ENCODE results near the gene ATG13.
"Not testable (repeated sequence)": the region's sequence is repeated elsewhere in the genome, so short reads cannot be mapped to it uniquely, and the experiment has no call there.

ATG13 gene

DNA sequence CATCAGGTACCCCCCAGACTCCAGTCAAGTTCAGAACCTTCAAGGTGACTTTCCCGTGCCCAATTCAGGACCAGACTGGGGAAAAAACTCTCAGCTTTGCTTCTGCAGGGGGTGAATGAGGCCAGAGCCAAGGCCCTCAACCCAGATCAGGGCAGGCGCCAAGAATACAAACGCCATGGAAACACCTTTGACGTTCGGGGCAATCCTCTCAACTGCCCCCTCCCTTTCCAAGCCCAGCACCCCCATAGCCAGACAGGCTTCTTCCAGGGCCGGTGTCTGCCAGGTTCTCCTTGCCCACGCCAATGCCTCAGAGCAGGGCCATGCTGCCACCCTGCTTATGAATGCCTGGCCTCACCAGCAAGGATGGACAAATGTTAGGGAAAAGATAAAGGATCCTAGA is 77.3 kb downstream of the ATG13 start:
- in situ Hi-C loops (cut with MboI; ENCODE audit: low sequenced_read_pairs): no loop called here

GRCh38 chr11:46695345-46696211 is 78.2 kb downstream of the ATG13 start:
- in situ Hi-C loops (cut with MboI; ENCODE audit: low sequenced_read_pairs): no loop called here

GRCh38 chr11:46696212-46696558 is 78.8 kb downstream of the ATG13 start:
- in situ Hi-C loops (cut with MboI; ENCODE audit: low sequenced_read_pairs): no loop called here

DNA sequence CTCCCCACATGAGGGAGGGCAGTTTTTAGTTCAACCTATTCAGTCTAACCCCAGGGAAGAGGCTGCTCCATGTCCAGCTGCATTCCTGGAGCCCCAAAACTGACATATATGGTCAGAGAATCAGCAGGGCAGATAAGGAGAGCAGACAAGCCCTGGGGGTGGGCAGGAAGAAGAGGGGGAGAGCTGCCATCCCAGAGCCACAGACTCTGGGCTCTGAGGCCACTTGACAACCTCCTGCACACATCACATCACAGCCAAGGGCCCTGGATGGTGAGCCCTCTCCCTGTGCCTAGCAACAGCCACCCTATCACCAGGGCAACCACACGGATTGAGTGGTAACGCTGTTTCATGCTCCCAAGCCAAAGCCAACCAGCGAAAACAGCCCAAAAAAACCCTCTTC is 80.0 kb downstream of the ATG13 start:
- in situ Hi-C loops (cut with MboI; ENCODE audit: low sequenced_read_pairs): no loop called here

- in situ Hi-C loops (cut with MboI; ENCODE audit: low sequenced_read_pairs): no loop called here
Observed at GRCh38 chr11:46697723-46698122, 80.4 kb downstream of the ATG13 start.

- in situ Hi-C loops (cut with MboI; ENCODE audit: low sequenced_read_pairs): no loop called here
Observed at GRCh38 chr11:46698597-46698996, 81.2 kb downstream of the ATG13 start.

DNA sequence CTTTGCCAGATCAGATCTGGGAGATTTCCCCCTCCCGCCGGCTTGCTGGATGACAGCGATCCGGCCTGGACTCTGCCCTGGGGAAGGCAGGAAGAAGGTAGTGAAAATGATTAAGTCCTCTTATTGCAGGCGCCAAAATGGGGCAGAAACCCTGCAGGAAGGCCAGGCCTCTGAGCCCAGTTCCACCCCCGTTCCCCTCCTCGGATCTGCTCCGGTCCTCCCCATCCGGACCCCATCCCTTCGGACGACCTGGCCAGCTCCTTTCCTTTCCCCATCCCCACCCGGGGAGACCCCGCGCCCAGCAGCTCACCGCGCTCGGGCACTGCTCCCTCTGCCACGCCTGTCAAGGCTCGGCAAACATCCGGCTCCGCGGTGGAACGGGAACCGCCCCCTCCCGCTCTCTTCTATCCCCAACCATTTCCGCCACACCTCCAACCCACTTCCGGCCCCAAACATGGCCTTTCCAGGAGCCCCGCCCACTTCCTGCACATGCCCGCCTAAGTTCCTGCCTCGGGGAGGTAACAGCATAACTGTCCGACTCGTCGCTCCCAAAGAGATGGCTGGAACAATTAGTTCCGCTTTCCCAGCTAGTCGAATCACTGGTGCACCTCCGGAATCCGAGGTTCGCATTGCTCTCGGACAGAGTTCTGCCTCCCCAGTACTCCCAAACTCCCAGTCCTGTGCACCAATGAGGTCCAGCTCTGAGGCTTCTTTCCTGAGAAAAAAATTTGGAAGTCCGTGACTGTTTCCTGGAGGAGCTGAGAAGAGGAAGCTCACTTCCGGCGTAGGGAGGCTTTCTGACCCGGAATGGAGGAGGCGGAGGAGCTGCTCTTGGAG is 83.1 kb downstream of the ATG13 start, which contains the start of the genes ARHGAP1 and ZNF408:
TSS of gene ARHGAP1 (minus strand) at position 379 of the 837 bp plus-strand sequence. CDS start 4,512 bp downstream, outside the sequence.
TSS of gene ZNF408 (plus strand) at position 791 of the 837 bp plus-strand sequence. CDS start at position 808, 17 bp downstream.
- in situ Hi-C loops (cut with MboI; ENCODE audit: low sequenced_read_pairs): no loop called here

- in situ Hi-C loops (cut with MboI; ENCODE audit: low sequenced_read_pairs): no loop called here
Observed at GRCh38 chr11:46701078-46701654, 83.8 kb downstream of the ATG13 start.

DNA sequence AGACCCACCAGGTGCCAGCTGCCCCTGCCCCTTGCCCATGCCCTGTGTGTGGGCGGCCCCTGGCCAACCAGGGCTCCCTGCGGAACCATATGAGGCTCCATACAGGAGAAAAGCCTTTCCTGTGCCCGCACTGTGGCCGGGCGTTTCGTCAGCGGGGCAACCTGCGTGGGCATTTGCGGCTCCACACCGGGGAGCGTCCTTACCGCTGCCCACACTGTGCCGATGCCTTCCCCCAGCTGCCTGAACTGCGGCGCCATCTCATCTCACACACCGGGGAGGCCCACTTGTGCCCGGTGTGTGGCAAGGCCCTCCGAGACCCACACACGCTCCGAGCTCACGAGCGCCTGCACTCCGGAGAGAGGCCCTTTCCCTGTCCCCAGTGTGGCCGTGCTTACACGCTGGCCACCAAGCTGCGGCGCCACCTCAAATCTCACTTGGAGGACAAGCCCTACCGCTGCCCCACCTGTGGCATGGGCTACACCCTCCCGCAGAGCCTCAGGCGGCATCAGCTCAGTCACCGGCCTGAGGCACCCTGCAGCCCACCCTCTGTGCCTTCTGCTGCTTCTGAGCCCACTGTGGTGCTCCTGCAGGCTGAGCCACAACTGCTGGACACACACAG is 87.8 kb downstream of the ATG13 start:
- in situ Hi-C loops (cut with MboI; ENCODE audit: low sequenced_read_pairs): no loop called here

GRCh38 chr11:46706886-46707285 is 89.5 kb downstream of the ATG13 start:
- in situ Hi-C loops (cut with MboI; ENCODE audit: low sequenced_read_pairs): no loop called here

- in situ Hi-C loops (cut with MboI; ENCODE audit: low sequenced_read_pairs): not testable (repeated sequence)
Observed at GRCh38 chr11:46709351-46709750, 92.0 kb downstream of the ATG13 start.

- in situ Hi-C loops (cut with MboI; ENCODE audit: low sequenced_read_pairs): no loop called here
Observed at GRCh38 chr11:46710821-46711269, 93.5 kb downstream of the ATG13 start.

- in situ Hi-C loops (cut with MboI; ENCODE audit: low sequenced_read_pairs): no loop called here
Observed at GRCh38 chr11:46711303-46711702, 94.0 kb downstream of the ATG13 start.

DNA sequence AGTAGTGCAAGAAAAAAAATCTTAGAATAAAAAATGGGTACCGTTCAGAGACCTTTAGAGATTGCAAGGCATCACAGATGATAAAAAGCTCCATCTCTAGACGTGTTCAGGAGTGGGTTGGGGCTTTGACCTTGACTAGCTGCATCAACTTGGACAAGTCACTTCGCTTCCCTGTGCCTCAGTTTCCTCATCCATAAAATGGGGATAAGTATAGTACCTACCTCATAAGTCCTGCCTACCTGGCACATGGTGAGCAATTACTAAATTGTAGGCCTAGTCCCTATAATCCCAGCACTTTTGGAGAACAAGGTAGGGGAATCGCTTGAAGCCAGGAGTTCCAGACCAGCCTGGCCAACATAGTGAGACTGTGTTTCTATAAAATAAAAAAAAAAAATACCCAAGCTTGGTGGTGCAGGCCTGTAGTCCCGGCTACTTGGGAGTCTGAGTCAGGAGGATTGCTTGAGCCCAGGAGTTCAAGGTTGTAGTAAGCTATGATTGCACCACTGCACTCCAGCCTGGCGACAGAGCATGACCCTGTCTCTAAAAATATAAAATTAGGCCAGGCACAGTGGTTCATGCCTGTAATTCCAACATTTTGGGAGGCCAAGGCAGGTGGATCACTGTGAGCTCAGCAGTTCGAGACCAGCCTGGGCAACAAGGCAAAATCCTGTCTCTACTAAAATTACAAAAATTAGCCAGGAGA is 95.7 kb downstream of the ATG13 start:
- in situ Hi-C loops (cut with MboI; ENCODE audit: low sequenced_read_pairs): no loop called here

- in situ Hi-C loops (cut with MboI; ENCODE audit: low sequenced_read_pairs): not testable (repeated sequence)
Observed at GRCh38 chr11:46717825-46718154, 100.4 kb downstream of the ATG13 start.

GRCh38 chr11:46718155-46719019 is 101.0 kb downstream of the ATG13 start:
- in situ Hi-C loops (cut with MboI; ENCODE audit: low sequenced_read_pairs): no loop called here

DNA sequence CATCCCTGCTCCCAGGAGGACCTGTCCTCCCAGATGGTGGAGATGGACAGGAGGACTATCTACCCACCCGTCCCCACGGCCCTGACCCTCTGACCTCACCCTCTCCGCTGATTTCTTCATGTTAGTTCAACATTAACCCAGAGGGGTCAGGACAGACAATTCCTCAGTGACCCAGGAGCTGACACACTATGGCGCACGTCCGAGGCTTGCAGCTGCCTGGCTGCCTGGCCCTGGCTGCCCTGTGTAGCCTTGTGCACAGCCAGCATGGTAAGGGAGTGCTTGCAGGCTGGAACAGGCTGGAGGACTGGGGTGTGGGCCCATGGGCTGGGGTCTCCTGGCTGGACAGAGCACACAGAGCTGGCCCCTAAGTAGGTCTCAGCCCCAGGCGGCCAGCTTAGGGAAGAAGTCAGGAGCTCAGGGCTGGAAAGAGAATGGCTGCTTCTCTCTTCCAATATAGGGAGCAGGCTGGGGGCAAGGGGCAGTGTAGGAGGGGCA is 101.7 kb downstream of the ATG13 start, which contains the start of gene F2:
TSS of gene F2 (plus strand) at position 166 of the 495 bp plus-strand sequence. CDS start at position 189, 23 bp downstream.
- in situ Hi-C loops (cut with MboI; ENCODE audit: low sequenced_read_pairs): no loop called here

GRCh38 chr11:46719543-46720218 is 102.3 kb downstream of the ATG13 start:
- in situ Hi-C loops (cut with MboI; ENCODE audit: low sequenced_read_pairs): no loop called here

DNA sequence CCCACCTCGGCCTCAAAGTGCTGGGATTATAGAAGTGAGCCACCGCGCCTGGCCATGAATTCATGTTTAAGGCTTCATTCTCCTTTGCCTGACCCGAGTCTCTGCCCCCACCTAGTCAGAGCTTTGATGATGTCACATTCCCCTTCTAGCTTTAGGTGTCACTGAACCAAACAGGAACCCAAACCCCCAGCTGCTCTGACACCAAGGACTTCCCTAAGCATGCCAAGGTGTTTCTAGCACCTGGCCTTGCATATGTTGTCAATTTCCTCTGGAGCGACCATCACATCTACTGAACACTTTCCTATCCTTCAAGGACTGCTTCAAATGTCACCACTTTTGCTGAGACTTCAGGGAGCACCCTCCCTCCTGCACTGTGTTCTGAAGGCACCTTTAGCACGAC is 103.9 kb downstream of the ATG13 start:
- in situ Hi-C loops (cut with MboI; ENCODE audit: low sequenced_read_pairs): no loop called here

Data from HL-60/S4 treated with retinoic acid at 250 ng/mL for 4 days and 3 days (cell line).